C4-2B (cell line): ENCODE data around the gene C1orf159.

Source experiments
- H3K27ac ChIP-seq: fragments of 450-650 bp; 2 replicates; pipeline ENCODE4 v1.5.1; 2017
- CTCF ChIP-seq: fragments of 450-650 bp; conservative IDR thresholded peaks from 2 replicates; pipeline ENCODE4 v1.5.1; 2017; ENCODE audit warnings: mild to moderate bottlenecking
- ZFX ChIP-seq: fragments of 450-650 bp; IDR thresholded peaks from 2 replicates; pipeline ENCODE4 v1.6.1; 2017

Gene C1orf159

GRCh38 chr1:1053022-1053421 is 62.9 kb downstream of the C1orf159 start:
- TF ChIP-seq CTCF, result no peak
- TF ChIP-seq ZFX, result no peak
- H3K27ac ChIP-seq, result no peak overlapping the region

- no peak for TF ChIP-seq ZFX
- no peak for TF ChIP-seq CTCF
- no peak overlapping the region for H3K27ac ChIP-seq
These were observed 63.7 kb downstream of the C1orf159 start for GRCh38 chr1:1052003-1052840.

GRCh38 chr1:1051127-1051810 is 64.6 kb downstream of the C1orf159 start:
- TF ChIP-seq ZFX (no peak), CTCF (no peak)
- H3K27ac ChIP-seq, result no peak overlapping the region

- TF ChIP-seq CTCF (no peak), ZFX (no peak)
- no peak overlapping the region for H3K27ac ChIP-seq
These were observed 65.3 kb downstream of the C1orf159 start for GRCh38 chr1:1050577-1051052.

- no peak overlapping the region for H3K27ac ChIP-seq
- TF ChIP-seq CTCF (no peak), ZFX (no peak)
These were observed 66.3 kb downstream of the C1orf159 start for GRCh38 chr1:1049318-1050165.

- TF ChIP-seq ZFX (no peak), CTCF (no peak)
- H3K27ac ChIP-seq, result no peak overlapping the region
These were observed 67.1 kb downstream of the C1orf159 start for GRCh38 chr1:1048765-1049164.
